Stomach (tissue), 4 donors: ENCODE results near the gene ZBTB32.

ENCODE experiments used
- EP300 ChIP-seq: sonication (generic); formaldehyde crosslinking; IDR thresholded peaks from one replicate; pipeline ENCODE4 v1.6.1; 2017; ENCODE audit warnings: antibody characterized with exemption
- POLR2A ChIP-seq, 4 donors: fragments of 450-650 bp; IDR thresholded peaks; one replicate each; pipeline ENCODE4 v1.6.1; 2016; ENCODE audit warnings: antibody characterized with exemption in 4 of 4, control low read depth in 2 of 4, mild to moderate bottlenecking in 1 of 4, moderate library complexity in 1 of 4
- POLR2AphosphoS5 ChIP-seq, 3 donors: sonication (generic); formaldehyde crosslinking; IDR thresholded peaks; one replicate each; pipeline ENCODE4 v1.6.1; 2016; ENCODE audit warnings: antibody characterized with exemption in 3 of 3
- TF ChIP-seq, protein P1 (sequence below), 7 experiments: fragments of 450-650 bp in 4 of 7; fragments of 200-600 bp in 3 of 7; sonication (generic) in 3 of 7; IDR thresholded peaks; one replicate each; pipeline ENCODE4 v1.5.1; 2016 to 2019; ENCODE audit warnings: antibody characterized with exemption in 7 of 7, control low read depth in 2 of 7, mild to moderate bottlenecking in 1 of 7

DNA sequence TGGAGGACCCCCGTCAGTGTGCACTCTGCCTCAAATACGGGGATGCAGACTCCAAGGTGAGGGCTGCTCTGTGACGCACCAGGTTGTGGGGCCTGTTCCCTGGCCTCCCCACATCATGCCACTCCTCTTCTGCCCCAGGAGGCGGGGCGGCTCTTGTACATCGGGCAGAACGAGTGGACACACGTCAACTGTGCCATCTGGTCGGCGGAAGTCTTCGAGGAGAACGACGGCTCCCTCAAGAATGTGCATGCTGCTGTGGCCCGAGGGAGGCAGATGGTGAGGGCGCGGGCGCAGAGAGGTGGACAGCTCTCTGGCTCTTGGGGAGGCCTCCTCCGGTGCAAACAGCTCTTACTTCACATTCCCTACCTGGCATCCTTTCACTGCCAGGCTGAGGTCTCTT, 24.7 kb downstream of the ZBTB32 start:
- TF ChIP-seq, protein P1, sequence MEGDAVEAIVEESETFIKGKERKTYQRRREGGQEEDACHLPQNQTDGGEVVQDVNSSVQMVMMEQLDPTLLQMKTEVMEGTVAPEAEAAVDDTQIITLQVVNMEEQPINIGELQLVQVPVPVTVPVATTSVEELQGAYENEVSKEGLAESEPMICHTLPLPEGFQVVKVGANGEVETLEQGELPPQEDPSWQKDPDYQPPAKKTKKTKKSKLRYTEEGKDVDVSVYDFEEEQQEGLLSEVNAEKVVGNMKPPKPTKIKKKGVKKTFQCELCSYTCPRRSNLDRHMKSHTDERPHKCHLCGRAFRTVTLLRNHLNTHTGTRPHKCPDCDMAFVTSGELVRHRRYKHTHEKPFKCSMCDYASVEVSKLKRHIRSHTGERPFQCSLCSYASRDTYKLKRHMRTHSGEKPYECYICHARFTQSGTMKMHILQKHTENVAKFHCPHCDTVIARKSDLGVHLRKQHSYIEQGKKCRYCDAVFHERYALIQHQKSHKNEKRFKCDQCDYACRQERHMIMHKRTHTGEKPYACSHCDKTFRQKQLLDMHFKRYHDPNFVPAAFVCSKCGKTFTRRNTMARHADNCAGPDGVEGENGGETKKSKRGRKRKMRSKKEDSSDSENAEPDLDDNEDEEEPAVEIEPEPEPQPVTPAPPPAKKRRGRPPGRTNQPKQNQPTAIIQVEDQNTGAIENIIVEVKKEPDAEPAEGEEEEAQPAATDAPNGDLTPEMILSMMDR (IDR thresholded peaks at IDR 0.05) = no peak
- TF ChIP-seq POLR2A (IDR thresholded peaks at IDR 0.05) (no peak), POLR2AphosphoS5 (IDR thresholded peaks at IDR 0.05) (no peak), EP300 (no peak)
